Motor neuron (in vitro differentiated cells): Measurements from ENCODE around the gene OR13C8. TPM values are rescaled to one million over a fixed set of nuclear protein-coding genes. Genes with fewer than 3 reads are reported as not detected.
"Not testable (repeated sequence)": the region's sequence is repeated elsewhere in the genome, so short reads cannot be mapped to it uniquely, and the experiment has no call there.

Source experiments
- ATAC-seq, 8 experiments: fragments of 200-7000 bp; cut with Tn5 transposase; replicated peaks in 6 of 8; 2 replicates each; pipeline ENCODE4 v1.8.0; 2021; ENCODE audit warnings: mild to moderate bottlenecking in 8 of 8, moderate library complexity in 8 of 8
- H3K27ac ChIP-seq, 2 donors: fragments of 250-450 bp; sonication (Bioruptor Pico); 2 replicates each; pipeline ENCODE4 v1.9.0; 2021; ENCODE audit warnings: antibody characterized with exemption in 2 of 2, mild to moderate bottlenecking in 2 of 2, moderate library complexity in 1 of 2
- H3K4me1 ChIP-seq, 2 donors: fragments of 250-450 bp; sonication (Bioruptor Pico); replicated peaks in 1 of 2; 2 replicates each; pipeline ENCODE4 v1.6.1; 2021; ENCODE audit warnings: antibody characterized with exemption in 2 of 2, mild to moderate bottlenecking in 2 of 2, moderate library complexity in 1 of 2
- H3K4me3 ChIP-seq, 5 donors: fragments of 250-450 bp; sonication (Bioruptor Pico); 2 replicates each; pipeline ENCODE4 v1.9.0; 2021; ENCODE audit warnings: antibody characterized with exemption in 5 of 5, mild to moderate bottlenecking in 5 of 5, moderate library complexity in 4 of 5
- WGBS, 10 experiments: fragments of 450-650 bp; shearing (Covaris generic); methylation state at CpG; one replicate each; pipeline ENCODE4 v1.0.0; 2022; 5-methylcytosine and 5-hydroxymethylcytosine counted together
- in situ Hi-C, 9 experiments: fragments of 400-800 bp; cut with MboI; loops; one replicate each; pipeline ENCODE4 v1.15.0; 2021; ENCODE audit warnings: low sequenced_read_pairs in 9 of 9, low pct_unique_long_range_greater_than_20kb in 2 of 9; ENCODE audit not compliant: unreplicated experiment in 9 of 9
- total RNA-seq, 8 experiments: library from RNA; unstranded; fragments of 300-600 nt; gene quantifications; 2 replicates each; pipeline versions ENCODE4 v1.2.3 to v1.2.4, GENCODE V29; 2022

OR13C8 gene, protein sequence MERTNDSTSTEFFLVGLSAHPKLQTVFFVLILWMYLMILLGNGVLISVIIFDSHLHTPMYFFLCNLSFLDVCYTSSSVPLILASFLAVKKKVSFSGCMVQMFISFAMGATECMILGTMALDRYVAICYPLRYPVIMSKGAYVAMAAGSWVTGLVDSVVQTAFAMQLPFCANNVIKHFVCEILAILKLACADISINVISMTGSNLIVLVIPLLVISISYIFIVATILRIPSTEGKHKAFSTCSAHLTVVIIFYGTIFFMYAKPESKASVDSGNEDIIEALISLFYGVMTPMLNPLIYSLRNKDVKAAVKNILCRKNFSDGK
- under 1 TPM in 1 of 8 experiments, not detected in 7; 0.43 TPM for total RNA-seq

- in situ Hi-C loops: no loop called here
- Histone ChIP-seq H3K4me3 (no peak within 1 kb of the TSS), H3K27ac (no peak within 1 kb of the TSS), H3K4me1 (no peaks in the 10 kb centered on the region)
- WGBS, 10 experiments: 13 to 90% (median 74%) methylated on average over 1 to 4 of the region's 4 CpGs; no CpG with 5 or more reads in 2 of the 10 experiments
- ATAC-seq: no peak
Measured at GRCh38 chr9:104568868-104569267, at the start of gene OR13C8. OR13C8 (plus strand) TSS chr9:104569168; CDS start chr9:104569168, 0 bp downstream.

DNA sequence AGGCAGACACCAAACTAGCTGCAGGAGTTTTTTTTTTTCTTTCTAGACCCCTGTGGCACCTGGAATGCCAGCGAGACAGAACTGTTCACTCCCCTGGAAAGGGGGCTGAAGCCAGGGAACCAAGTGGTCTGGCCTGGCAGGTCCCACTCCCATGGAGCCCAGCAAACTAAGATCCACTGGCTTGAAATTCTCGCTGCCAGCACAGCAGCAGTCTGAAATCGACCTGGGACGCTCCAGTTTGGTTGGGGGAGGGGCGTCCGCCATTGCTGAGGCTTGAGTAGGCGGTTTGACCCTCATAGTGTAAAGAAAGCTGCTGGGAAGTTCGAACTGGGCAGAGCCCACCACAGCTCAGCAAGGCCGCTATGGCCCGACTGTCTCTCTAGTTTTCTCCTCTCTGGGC, 48.7 kb upstream of the OR13C8 start:
- H3K4me3 ChIP-seq, H3K4me1 ChIP-seq, ATAC-seq, H3K27ac ChIP-seq, in situ Hi-C loops: not testable (repeated sequence)
- 40 to 100% (median 83%) methylated on average over 1 to 7 of the region's 10 CpGs; no CpG with 5 or more reads in 6 of the 10 experiments for WGBS, 10 experiments

DNA sequence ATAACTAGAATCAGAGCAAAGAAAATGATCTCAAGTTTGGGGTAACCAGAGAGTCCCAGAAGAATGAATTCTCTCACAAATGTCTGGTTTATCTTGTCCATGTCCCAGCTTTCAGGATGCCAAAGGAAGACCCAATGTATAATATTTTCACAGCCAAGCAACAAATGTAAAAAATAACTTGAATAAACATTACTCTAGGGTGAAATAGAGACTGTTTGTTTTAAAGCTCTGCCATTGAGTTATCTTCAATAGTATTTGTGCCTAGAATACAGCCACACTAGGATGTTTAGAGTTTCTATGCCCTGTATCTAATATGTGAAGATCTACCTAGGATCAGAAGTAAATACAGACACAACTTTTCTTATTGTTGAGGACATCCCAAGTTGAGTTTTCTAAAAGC, 41.9 kb upstream of the OR13C8 start, which contains the start of gene OR13C4:
TSS of gene OR13C4 (minus strand) at position 101 of the 400 bp plus-strand sequence. CDS start at position 101, 0 bp downstream.
- no peaks in the 10 kb centered on the region for H3K4me1 ChIP-seq
- in situ Hi-C loops: no loop called here
- no peak within 1 kb of the TSS for H3K27ac ChIP-seq
- no peak within 1 kb of the TSS for H3K4me3 ChIP-seq
- ATAC-seq: no peak

GRCh38 chr9:104536756-104537155, 32.2 kb upstream of the OR13C8 start, which contains the start of gene OR13C3:
OR13C3 (minus strand) TSS chr9:104536856; CDS start chr9:104536723, 133 bp downstream.
- 0 to 100% (median 86%) methylated on average over 1 to 5 of the region's 5 CpGs; no CpG with 5 or more reads in 2 of the 10 experiments for WGBS, 10 experiments
- H3K4me1 ChIP-seq: no peaks in the 10 kb centered on the region
- in situ Hi-C loops: no loop called here
- no peak for ATAC-seq
- H3K4me3 ChIP-seq: no peak within 1 kb of the TSS
- H3K27ac ChIP-seq: no peak within 1 kb of the TSS

DNA sequence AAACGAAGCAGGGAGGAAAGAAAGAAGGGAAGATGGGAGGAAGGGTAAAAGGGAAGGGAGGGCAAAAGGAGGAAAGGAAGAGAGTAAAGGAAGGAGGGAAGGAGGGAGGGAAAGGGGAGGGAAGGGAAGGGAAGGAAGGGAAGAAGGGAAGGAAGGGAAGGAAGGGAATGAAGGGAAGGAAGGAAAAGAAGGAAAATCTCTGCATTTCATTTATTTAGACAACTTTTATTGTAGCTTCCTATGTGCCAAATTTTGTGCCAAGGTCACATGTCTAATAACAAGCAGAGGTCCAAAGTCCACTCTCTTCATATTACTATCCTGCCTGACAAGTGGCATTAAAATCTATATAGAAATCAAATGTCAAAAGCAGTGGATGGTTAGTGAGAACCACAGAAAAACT, 29.7 kb upstream of the OR13C8 start:
- in situ Hi-C loops: no loop called here
- ATAC-seq: no peak
- no peak overlapping the region for H3K4me3 ChIP-seq
- 0 to 79% (median 30%) methylated on average over 1 of the region's 1 CpG; no CpG with 5 or more reads in 3 of the 10 experiments for WGBS, 10 experiments
- H3K4me1 ChIP-seq: no peaks in the 10 kb centered on the region
- H3K27ac ChIP-seq: no peak overlapping the region

- 25 to 100% (median 83%) methylated on average over 2 to 4 of the region's 4 CpGs; no CpG with 5 or more reads in 2 of the 10 experiments for WGBS, 10 experiments
- in situ Hi-C loops: no loop called here
- H3K4me3 ChIP-seq: no peak overlapping the region
- no peak overlapping the region for H3K27ac ChIP-seq
- ATAC-seq: no peak
- H3K4me1 ChIP-seq: no peaks in the 10 kb centered on the region
Measured at GRCh38 chr9:104544644-104545043, 24.3 kb upstream of the OR13C8 start.

GRCh38 chr9:104553261-104553660, 15.7 kb upstream of the OR13C8 start:
- H3K4me3 ChIP-seq: no peak overlapping the region
- no peak overlapping the region for H3K27ac ChIP-seq
- H3K4me1 ChIP-seq: no peaks in the 10 kb centered on the region
- ATAC-seq: no peak
- WGBS, 10 experiments: 0 to 100% (median 40%) methylated on average over 1 of the region's 1 CpG; no CpG with 5 or more reads in 1 of the 10 experiments
- in situ Hi-C loops: no loop called here

DNA sequence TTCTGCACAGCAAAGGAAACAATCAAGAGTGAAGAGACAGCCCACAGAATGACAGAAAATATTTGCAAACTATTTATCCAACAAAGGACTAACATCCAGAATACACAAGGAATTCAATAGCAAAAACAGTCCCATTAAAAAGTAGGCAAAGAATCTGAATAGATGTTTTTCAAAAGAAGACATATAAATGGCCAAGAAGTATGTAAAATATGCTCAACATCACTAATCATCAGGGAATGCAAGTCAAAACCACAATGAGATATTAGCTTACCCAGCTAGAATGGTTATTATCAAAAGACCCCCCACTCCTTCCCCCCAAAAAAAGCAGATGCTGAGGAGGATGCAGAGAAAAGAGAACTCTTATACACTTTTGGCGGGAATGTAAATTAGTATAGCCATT, 13.4 kb upstream of the OR13C8 start:
- whole genome bisulfite sequencing, 10 experiments: 0 to 100% (median 83%) methylated on average over 1 of the region's 1 CpG; no CpG with 5 or more reads in 3 of the 10 experiments
- in situ Hi-C loops: no loop called here
- Histone ChIP-seq H3K4me3 (no peak overlapping the region), H3K4me1 (no peaks in the 10 kb centered on the region), H3K27ac (no peak overlapping the region)
- ATAC-seq: no peak

GRCh38 chr9:104556830-104557634, 11.9 kb upstream of the OR13C8 start:
- 30 to 94% (median 69%) methylated on average over 1 to 7 of the region's 8 CpGs; no CpG with 5 or more reads in 4 of the 10 experiments for WGBS, 10 experiments
- Histone ChIP-seq H3K27ac (no peak overlapping the region), H3K4me1 (no peaks in the 10 kb centered on the region), H3K4me3 (no peak overlapping the region)
- ATAC-seq: no peak
- in situ Hi-C loops: no loop called here

DNA sequence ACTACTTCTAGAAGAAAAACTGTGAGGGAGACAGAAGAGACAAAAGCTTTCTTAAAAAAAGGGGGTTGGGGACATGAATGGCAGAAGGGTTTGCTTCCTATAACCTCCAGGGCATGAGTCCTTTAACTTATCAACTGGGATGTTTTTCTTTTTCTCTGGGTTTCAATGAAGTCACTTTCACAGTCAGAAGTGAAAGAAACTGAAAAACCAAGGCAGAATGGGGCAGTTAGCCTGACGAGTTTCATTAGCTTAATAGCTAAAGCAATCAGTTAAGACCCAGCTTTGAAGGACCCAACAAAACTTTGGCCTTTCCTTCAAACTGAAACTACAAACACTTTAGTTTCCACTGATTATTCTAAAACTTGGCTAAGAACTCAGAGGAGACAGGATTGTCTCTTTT, 4.6 kb upstream of the OR13C8 start:
- ATAC-seq: no peak
- WGBS, 10 experiments: 0 to 86% (median 17%) methylated on average over 1 of the region's 1 CpG; no CpG with 5 or more reads in 3 of the 10 experiments
- H3K4me1 ChIP-seq: no peaks in the 10 kb centered on the region
- H3K4me3 ChIP-seq: no peak overlapping the region
- in situ Hi-C loops: no loop called here
- H3K27ac ChIP-seq: no peak overlapping the region

DNA sequence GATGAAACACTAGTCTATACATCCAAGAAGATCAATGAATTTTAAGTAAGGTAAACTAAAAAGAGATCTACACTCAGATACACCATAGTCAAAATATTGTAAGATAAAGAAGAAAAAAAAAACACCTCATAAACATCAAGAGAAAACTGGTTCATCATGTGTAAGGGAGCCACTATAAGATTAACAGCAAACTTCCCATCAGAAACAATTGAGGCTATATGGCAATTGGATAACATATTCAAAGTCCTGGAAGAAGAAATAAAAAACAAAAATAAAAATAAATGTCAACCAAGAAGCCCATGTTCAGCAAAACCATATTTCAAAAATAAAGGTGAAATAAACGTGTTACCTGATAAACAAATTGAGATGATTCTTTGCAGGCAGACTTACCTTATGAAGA, 3.6 kb downstream of the OR13C8 start:
- 0 to 79% (median 22%) methylated on average over 1 of the region's 1 CpG; no CpG with 5 or more reads in 1 of the 10 experiments for WGBS, 10 experiments
- no peak overlapping the region for H3K4me3 ChIP-seq
- in situ Hi-C loops: no loop called here
- no peaks in the 10 kb centered on the region for H3K4me1 ChIP-seq
- no peak for ATAC-seq
- H3K27ac ChIP-seq: no peak overlapping the region

DNA sequence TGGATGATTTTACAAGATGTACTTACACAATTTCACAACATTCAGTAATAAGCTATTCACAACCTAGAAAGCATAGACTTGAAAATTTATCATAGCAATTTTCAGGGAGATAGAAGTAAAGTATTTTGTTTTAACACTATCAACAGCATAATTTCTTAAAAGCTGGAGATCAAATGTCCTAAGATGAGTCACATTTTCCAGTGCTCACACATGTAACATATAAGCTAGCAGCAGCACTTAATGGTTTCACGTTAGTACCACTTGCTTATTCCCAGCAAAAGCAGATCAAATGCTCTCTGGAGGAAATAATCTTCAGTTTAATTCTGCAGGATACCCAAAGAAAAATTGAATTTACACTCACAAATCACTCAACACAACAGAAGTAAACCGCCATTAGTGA, 6.5 kb downstream of the OR13C8 start:
- in situ Hi-C loops: no loop called here
- 0 to 88% (median 64%) methylated on average over 1 to 2 of the region's 2 CpGs; no CpG with 5 or more reads in 2 of the 10 experiments for WGBS, 10 experiments

GRCh38 chr9:104577263-104577662, 8.3 kb downstream of the OR13C8 start:
- Histone ChIP-seq H3K27ac (no peak overlapping the region), H3K4me1 (no peaks in the 10 kb centered on the region), H3K4me3 (no peak overlapping the region)
- ATAC-seq: peak in 1 of 8 experiments; percentile 44
- in situ Hi-C loops: no loop called here
- WGBS, 10 experiments: 40 to 100% (median 83%) methylated on average over 2 to 5 of the region's 5 CpGs

More for the DNA sequence above, 6.5 kb downstream of the OR13C8 start:
- Histone ChIP-seq H3K4me1 (no peaks in the 10 kb centered on the region), H3K27ac (no peak overlapping the region), H3K4me3 (no peak overlapping the region)
- no peak for ATAC-seq
